DMS53 (cell line): Measurements from ENCODE around the gene BCL2L12.

Source experiments
- DNase-seq: peaks from one replicate; lab custom pipeline; 2025; lab: John Stamatoyannopoulos, UW

Gene BCL2L12

GRCh38 chr19:49685845-49686332 lies 20.2 kb downstream of the BCL2L12 start:
- DNase-seq: no peak

GRCh38 chr19:49686503-49687088 lies 20.9 kb downstream of the BCL2L12 start:
- DNase-seq: no peak

GRCh38 chr19:49687150-49687549 lies 21.4 kb downstream of the BCL2L12 start:
- DNase-seq: no peak

GRCh38 chr19:49687566-49688316 lies 22.0 kb downstream of the BCL2L12 start:
- DNase-seq: peak; percentile 55

GRCh38 chr19:49688531-49689132 lies 22.9 kb downstream of the BCL2L12 start:
- no peak for DNase-seq

GRCh38 chr19:49689133-49690078 lies 23.7 kb downstream of the BCL2L12 start, which contains the start of gene ADM5:
ADM5 (plus strand) TSS chr19:49689594; CDS start chr19:49689838, 244 bp downstream.
- DNase-seq: peak; percentile 90

GRCh38 chr19:49690079-49690655 lies 24.4 kb downstream of the BCL2L12 start:
- peak; percentile 68 for DNase-seq

- peak; percentile 92 for DNase-seq
These were observed 25.0 kb downstream of the BCL2L12 start, which contains the start of gene CPT1C for GRCh38 chr19:49690656-49691242. CPT1C (plus strand) TSS chr19:49691116; CDS start chr19:49692253, 1,137 bp downstream.

GRCh38 chr19:49691243-49692146 lies 25.8 kb downstream of the BCL2L12 start:
- DNase-seq: peak; percentile 86

- DNase-seq: no peak
These were observed 26.4 kb downstream of the BCL2L12 start for GRCh38 chr19:49692147-49692506.

GRCh38 chr19:49696115-49696514 lies 30.4 kb downstream of the BCL2L12 start:
- no peak for DNase-seq

GRCh38 chr19:49696865-49697264 lies 31.1 kb downstream of the BCL2L12 start:
- DNase-seq: no peak

- no peak for DNase-seq
These were observed 33.6 kb downstream of the BCL2L12 start for GRCh38 chr19:49699364-49699763.

- DNase-seq: no peak
These were observed 34.8 kb downstream of the BCL2L12 start for GRCh38 chr19:49700563-49700962.

- no peak for DNase-seq
These were observed 35.6 kb downstream of the BCL2L12 start for GRCh38 chr19:49701271-49701786.

GRCh38 chr19:49704888-49705642 lies 39.3 kb downstream of the BCL2L12 start:
- no peak for DNase-seq

- no peak for DNase-seq
These were observed 40.2 kb downstream of the BCL2L12 start for GRCh38 chr19:49705919-49706318.

GRCh38 chr19:49710372-49710951 lies 44.7 kb downstream of the BCL2L12 start:
- no peak for DNase-seq
